SH-SY5Y (cell line): ENCODE measurements around the gene TPGS1.

Source experiments
- GATA2 ChIP-seq: IDR thresholded peaks from 2 replicates; pipeline ENCODE4 v1.6.1; 2011; ENCODE audit warnings: mild to moderate bottlenecking, low read depth, low read length
- GATA3 ChIP-seq: IDR thresholded peaks from 2 replicates; pipeline ENCODE4 v1.6.1; 2011; ENCODE audit warnings: low read depth, mild to moderate bottlenecking, low read length, moderate library complexity

DNA sequence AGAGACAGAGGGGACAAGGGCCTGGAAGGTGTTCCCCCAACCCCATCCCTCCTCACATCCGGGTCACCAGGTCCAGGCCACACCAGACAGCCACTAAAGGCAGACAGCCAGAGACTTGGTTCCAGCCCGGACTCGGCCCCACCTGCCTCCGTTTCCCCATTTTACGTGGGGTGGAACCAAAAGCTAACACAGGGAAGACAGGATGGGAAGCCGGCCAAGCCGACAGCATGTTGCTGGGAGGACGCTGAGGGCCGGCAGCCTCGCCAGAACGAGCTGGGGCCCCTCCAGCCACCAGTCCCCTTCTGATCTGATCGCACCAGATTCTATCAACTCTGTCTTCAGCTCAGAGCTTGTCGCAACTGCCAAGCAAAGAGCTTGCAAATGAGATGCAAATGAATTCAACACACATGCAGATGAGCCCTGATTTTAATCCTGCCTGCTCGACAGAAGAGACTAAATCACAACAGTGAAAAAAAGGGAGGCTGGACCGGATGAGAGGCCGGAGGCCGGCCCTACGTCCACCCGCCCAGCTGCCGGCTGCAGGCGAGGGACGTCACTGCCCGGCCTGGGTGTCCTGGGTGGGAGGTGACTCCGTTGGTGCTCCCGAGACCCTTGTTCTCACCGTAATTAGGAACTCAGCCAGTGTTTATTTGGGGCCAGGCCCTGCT is 28.9 kb upstream of the TPGS1 start:
- TF ChIP-seq GATA3 (no peak), GATA2 (no peak)
